ENCODE data around the gene TGFBI. TPM values are rescaled to one million over a fixed set of nuclear protein-coding genes. Genes with fewer than 3 reads are reported as not detected.
"Not testable (repeated sequence)": the region's sequence is repeated elsewhere in the genome, so short reads cannot be mapped to it uniquely, and the experiment has no call there.

TGFBI gene
- total RNA-seq, 1 donor from 2014 or later = 0.15 TPM

DNA sequence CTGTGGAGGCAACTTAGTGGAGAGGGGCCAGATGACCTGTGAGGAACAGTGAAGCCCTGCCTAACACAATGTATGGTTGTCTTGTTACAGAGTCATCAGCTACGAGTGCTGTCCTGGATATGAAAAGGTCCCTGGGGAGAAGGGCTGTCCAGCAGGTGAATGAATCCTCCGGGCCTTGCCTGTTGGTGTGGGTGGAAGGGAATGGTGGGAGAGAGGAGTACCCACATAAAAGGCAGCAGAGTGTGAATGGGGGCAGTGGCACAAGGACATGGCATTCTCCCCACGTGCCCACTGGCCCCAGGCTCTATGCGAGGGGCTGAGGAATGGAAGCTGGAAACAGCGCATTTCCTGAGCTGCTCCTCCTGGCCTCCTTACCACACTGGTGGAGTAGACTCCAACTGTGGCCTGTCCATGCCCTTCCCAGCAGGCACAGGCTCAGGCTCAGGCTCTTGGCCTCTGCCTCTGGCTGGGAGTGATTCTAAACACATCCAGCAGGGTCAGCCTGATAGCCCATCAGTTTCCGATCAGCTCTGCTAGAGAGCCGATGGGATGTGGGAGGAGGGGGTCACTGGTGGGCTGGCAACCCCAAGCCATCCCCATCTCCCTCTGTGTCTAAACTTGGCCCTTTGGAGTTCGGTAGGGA lies 15.3 kb downstream of the TGFBI start:
- intact Hi-C loops (cut with micrococcal nuclease) = no loop called here

DNA sequence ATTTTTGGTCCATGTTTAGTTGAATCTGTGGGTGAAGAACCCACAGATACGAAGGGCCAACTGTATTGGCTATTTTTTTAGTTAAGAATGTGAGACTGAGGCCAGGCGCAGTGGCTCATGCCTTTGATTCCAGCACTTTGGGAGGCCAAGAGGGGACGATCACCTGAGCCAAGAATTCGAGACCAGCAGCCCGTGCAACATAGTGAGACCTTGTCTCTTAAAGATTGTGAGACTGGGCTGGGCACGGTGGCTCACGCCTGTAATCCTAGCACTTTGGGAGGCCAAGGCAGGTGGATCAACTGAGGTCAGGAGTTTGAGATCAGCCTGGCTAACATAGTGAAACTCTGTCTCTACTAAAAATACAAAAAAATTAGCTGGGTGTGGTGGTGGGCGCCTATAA lies 16.2 kb downstream of the TGFBI start:
- intact Hi-C loops (cut with micrococcal nuclease) = not testable (repeated sequence)

DNA sequence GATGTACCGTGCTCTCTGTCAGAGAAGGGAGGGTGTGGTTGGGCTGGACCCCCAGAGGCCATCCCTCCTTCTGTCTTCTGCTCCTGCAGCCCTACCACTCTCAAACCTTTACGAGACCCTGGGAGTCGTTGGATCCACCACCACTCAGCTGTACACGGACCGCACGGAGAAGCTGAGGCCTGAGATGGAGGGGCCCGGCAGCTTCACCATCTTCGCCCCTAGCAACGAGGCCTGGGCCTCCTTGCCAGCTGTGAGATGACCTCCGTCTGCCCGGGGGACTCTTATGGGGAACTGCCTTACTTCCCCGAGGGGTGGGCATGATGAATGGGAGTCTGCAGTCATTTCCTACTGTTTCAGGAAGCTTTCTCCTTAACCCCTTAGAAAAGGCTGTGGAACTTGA lies 17.5 kb downstream of the TGFBI start:
- intact Hi-C loops (cut with micrococcal nuclease) = no loop called here

DNA sequence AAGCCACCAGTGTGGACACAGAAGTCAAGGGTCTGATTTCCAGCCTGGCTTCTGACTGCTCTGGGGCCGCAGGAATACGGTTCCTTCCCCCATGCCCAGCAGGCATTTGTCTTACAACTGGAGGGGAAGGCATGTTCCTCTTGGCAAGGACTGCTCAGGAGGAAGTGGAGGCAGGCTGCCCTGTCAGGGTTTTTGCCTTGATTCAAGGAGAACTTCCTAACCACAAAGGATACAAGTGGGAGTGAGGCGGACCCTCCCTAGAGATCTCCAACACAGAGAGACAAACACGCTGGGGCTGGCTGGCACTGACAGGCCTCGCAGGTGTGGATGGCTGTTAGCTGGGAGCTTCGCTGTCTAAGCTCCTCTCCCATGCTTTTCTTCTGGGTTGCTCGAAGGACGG lies 19.1 kb downstream of the TGFBI start:
- intact Hi-C loops (cut with micrococcal nuclease) = no loop called here

DNA sequence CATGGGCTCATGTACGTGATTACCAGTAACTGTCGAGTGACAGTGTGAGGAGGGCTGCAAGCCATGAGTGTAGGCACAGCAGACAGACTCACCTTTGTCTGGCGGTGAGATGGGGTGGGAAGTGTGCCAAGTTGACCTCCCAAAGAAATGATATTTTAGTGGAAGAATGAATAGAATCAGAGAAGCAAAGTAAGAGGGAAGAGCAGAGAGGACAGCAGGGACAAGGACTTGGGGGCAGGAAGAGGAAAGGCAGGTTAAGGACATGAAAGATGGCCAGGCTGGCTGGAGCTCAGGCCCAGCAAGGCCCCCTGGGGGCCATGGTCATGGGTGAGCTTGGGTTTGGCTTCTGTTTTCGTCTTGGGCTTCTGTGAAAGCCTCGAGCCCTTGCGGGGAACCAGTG lies 20.2 kb downstream of the TGFBI start:
- intact Hi-C loops (cut with micrococcal nuclease) = no loop called here

DNA sequence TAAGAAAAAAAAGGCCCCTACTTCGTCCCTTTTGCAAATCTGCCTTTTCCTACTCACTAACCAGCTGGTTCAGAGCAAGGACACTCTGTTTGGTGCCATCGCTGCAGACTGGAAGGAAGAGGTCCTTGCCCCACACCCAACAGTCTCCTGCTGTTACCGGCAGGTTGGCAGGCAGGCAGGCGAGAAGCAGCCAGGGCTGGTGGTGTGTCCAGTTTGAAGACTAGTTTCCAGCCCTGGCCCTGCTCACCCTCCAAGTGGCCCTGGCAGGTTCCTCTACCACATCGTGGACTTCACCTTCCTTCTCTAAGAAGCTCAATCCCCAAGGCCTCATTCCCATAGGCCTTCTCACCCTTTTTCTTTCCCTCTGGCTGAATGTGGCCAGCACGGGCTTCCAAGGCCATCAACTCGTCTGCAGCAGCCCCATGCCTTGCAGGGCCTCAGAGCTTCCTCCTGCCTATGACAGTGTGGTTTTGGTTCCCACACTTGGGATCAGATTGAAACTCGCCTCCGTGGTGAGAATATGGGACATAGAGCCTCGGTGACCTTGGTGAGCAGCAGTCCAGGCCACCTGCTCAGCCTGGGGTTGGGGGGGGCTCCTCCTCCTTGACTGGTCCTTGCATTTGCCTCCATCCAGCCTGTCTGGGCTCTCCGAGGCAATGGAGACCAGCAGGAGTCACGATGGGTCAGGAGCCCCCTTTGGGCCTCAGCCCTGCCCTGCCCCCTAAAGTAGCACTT lies 22.9 kb downstream of the TGFBI start:
- intact Hi-C loops (cut with micrococcal nuclease) = no loop called here

DNA sequence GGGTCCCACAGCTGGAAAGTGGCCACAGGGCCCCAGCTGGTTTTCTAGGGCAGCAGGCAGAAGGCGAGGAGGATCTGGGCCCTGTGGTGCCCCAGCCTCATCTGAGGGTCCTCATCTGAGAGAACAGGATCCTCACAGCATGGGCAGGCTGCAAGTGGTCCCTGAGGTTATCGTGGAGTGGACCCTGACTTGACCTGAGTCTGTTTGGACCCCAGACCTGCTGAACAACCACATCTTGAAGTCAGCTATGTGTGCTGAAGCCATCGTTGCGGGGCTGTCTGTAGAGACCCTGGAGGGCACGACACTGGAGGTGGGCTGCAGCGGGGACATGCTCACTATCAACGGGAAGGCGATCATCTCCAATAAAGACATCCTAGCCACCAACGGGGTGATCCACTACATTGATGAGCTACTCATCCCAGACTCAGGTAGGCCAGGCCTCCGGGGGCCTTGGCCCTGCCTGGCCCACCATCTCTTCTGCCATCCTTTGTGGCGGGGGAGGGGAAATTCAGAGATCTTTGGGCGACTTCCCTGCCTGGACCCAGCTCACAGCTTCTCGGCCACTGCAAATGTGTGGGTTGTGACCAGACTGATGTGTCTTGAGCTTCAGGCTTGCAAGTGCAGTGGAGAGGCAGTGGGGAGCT lies 24.0 kb downstream of the TGFBI start:
- intact Hi-C loops (cut with micrococcal nuclease) = no loop called here

DNA sequence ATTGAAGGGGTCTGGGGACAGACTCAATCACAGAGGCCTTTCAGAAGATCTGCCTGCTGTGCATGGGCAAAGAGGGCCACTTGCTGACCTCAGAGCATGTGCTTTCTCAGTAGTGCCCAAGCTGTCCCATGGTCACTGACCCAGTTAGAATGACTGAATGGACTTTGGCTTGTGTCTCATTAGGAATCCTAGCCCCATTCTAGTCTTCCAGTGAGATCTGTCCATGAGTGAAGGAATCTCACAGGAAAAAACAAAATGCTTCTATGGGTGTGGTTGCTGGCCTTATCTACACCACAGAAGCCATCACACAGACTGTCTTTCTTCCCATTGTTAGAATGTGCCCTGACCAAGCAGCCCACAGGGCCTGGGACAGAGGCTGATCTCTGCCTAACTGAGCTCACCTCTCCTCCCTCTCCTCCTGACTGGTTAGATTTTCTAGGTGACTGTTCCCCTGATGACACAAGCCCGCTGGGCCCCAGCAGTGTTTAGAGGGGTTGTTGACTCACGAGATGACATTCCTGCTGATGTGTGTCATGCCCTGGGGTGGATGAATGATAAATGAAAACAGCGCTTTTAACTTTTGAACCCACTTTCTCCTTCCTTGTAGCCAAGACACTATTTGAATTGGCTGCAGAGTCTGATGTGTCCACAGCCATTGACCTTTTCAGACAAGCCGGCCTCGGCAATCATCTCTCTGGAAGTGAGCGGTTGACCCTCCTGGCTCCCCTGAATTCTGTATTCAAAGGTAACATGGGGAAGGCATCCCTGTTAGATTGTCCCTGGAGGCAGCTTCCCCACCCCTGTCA lies 24.8 kb downstream of the TGFBI start:
- intact Hi-C loops (cut with micrococcal nuclease) = no loop called here

DNA sequence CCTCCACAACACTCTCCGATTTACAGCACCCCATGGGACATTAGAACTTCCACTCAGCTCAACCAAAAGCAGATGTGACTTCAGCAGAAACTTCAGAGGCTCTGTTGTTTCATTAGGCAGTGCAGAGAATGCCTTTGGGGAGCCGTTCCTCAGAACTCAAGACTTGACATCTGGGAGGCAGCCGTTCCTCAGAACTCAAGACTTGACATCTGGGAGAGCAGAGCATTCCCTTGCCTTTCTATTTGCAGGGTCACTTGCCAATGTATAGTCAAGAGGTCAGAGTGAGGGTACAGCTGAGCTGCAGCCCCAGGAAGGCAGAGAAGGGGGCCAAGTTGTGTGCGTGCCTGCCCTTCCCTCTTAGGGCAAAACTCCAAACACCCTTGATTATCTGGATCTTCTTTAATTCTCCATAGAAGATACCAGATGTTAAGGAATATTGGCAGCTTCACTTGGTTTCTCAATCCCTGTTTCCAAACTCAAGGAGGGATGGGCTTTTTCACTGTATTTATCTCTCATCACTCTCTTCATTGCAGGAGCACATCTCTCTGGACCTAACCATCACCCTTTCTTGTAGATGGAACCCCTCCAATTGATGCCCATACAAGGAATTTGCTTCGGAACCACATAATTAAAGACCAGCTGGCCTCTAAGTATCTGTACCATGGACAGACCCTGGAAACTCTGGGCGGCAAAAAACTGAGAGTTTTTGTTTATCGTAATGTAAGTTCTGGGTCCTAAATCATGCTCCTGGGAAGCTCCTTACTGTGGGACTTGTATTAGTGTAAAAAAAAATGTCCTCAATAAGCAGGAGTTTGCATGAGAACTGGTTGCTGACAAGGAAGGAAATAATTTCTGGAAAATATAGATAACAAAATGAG lies 25.6 kb downstream of the TGFBI start:
- intact Hi-C loops (cut with micrococcal nuclease) = no loop called here

DNA sequence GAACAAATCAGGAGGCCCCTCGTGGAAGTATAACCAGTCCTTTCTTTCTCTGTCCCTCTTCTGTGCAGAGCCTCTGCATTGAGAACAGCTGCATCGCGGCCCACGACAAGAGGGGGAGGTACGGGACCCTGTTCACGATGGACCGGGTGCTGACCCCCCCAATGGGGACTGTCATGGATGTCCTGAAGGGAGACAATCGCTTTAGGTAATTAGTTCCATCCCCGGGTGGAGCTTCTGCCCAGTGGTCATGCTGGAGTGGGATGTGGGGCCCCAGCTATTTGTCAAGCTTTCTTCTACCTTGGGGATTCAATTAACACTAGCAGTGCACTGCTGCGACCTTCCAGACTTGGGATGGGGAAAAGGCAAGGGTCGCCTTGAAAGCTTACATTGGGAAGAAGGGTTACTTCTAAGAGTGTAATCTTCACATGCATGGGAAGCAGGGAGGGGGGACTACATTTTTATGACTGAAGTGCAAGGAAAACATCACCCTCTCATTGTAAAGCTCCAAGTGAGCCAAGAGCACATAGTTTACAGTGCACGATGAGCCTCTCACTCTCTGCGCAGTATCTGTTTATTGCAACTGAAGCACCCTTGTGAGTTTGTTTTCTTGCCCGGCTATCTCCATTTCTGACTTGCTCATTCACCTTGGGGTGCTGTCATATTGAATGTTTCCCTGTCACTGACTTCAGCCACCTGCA lies 27.0 kb downstream of the TGFBI start:
- intact Hi-C loops (cut with micrococcal nuclease) = no loop called here

DNA sequence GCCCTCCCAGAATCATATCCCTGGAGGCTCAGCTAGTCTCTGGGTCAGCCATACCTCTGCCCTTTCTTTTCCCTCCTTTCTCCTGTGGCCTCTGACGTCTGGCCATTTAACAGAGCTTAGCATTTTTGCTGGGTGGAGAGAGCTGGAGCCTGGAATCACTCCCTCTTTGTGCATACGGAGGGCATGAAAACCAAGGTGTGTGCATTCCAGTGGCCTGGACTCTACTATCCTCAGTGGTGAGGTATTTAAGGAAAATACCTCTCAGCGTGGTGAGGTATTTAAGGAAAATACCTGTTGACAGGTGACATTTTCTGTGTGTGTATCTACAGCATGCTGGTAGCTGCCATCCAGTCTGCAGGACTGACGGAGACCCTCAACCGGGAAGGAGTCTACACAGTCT lies 27.5 kb downstream of the TGFBI start:
- intact Hi-C loops (cut with micrococcal nuclease) = no loop called here

DNA sequence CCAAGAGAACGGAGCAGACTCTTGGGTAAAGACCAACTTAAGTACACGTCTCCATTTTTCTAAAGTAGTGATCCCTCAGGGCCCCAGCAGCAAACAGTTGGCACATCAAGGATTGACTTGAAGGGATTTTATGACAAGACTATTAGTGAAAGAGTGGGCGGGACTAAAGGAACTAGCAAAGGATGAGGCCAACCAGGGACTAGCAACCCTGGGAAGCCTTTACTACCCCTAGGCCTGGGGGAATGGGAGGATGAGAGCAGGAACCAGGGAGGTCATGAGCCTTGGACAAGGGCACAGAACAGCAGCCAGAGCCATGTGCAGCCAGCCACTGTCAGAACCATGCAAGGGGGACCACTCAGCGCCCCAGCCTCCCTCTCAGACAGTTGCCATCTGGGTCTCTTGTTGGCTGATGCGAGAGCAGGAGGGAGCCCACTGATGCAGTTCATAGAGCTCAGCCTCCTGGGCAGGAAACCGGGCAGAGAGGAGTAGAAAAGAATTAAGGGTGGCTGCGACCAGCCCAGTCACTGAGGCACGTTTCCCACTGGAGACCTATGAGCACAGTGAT lies 28.1 kb downstream of the TGFBI start:
- intact Hi-C loops (cut with micrococcal nuclease) = no loop called here

DNA sequence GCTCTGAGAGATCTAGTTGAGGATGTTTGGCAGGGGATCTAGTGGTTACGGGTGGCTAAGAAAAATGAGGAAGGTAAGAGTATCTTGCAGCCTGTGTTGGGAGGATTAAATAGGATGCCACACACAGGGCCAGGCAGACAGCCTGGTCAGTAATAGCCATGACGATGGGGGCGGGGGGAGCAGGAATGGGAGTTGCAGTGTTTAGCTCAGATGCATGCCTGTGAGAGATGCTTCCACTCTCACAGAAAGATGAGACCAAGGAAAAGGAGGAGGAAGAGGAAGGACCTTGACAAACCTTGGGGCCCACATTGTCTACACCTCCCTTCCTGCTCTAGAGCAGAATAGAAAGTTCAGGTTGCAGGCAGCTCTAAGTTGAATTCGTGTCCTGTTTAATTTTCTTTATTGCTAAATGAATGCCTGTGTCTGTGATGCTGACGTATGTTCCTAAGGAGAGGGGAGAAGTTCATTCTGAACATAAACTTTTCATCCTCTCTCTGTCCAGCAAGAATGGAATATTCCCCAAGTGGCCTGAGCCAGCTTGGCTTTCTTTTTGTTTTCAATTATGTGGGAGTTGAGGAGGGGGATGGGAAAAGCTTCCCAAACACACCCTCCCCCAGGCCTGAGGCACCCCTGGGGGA lies 28.7 kb downstream of the TGFBI start:
- intact Hi-C loops (cut with micrococcal nuclease) = no loop called here

DNA sequence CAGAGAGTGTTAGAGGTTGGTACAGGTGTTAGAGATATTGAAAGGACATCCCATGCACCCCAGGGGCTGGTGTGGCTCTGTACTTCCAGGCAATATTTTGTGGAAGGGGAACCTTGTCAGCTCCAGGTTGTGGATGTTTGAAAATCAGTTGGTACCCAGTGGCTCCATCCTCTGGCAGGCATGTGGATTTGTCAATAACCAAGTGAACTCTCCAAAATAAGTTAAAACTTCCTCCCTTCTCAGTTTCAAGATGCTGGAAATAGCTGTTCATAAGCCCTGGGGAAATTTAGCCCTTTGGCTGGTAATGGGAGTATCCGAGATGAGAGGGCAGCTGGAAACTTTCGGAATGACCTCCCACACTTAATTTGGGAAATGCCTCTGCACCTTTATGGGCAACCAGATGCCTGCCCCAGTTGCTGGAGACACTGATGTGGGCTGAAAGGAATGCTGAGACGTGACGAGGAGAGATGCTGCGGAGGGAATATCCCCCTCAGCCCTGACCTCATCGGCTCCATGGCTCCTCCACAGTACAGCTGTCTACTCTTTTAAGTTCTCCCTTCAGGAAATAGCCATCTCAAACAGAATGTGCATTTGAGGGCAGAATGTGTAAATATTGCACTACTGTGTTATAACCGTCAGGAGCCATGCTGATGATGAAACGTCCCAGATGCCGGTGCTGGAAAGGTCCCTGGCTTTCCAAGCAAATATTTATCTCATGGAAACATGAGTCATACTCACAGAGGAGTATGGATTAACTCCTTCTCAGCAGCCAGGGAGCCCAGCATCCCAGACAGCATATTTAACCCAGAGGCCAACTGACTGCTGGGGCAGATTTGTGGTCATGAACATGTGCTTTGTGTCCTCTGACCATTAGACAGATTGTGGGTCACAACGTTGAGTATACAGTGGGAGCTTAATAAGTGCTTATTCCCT lies 29.5 kb downstream of the TGFBI start:
- intact Hi-C loops (cut with micrococcal nuclease) = no loop called here

DNA sequence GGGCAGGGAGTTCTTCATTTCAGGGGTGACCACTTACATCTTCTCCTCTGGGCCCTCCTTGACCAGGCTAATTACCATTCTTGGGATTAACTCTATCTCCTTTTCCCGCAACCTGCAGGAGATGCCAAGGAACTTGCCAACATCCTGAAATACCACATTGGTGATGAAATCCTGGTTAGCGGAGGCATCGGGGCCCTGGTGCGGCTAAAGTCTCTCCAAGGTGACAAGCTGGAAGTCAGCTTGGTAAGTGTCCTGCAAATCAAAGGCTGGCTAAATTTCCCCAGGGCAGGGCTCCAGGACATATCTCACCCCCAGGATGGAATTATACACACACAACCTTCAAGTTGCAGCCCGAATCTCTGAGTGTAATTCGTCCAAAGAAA lies 30.2 kb downstream of the TGFBI start:
- intact Hi-C loops (cut with micrococcal nuclease) = no loop called here

DNA sequence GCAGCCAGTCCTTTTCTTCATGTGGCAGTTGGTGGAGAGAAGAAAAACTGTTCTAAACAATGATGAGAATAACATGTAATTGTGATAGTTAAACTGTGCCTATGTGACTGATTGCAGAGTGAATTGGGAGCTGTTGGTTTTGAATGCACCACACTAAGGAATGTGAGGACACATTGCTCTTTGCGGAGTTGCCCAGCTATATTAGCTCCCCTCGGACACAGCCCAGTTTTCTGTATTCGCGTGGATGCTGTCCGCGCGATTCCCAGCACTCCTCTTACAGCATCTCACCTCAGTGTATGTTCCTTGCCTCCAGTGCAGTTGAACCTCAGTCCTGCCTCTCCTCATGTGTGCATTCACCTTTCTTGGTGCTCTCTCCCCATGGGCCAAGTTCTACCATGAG lies 32.2 kb downstream of the TGFBI start:
- intact Hi-C loops (cut with micrococcal nuclease) = no loop called here

DNA sequence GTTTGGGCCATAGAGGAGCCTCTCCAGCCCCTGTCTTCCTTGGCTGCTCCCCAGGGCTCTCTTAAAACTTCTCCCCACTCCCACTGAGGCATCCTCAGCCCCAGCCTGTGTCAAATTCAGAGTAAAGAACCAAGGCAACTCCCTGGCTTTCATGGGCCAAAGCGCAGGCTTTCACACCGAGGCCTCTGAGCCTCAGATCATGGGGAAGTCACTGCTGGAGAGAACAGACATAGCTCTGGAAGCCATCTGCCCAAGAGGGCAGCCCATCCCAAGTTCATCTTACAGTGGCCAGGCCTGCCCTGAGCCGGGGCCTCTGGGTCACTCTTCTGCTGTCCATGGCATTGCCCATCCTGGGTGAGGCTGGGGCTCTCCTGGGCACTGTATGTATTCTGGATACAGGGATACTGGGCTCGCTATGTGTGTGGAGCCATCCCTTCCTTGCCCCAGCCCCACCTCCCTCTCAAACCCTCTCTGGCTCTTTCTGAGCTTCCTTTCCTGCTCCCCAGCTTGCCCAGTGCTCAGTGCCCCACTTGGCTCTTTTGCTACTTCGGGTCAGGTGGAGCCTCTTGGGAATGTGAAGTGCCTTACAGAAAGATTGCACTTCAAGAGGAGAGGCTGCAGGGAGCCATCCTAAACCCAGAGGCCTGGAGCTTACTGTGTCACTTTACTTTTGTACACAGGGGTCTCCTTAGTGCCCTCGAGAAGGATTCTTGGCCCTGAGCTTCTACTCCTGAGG lies 33.0 kb downstream of the TGFBI start:
- intact Hi-C loops (cut with micrococcal nuclease) = loop anchor here (1.0 to 2.0 kb wide), 3 partner anchors 85 to 174 kb away; no protein-coding TSS in a partner anchor

Data from T-helper 1 cell treated with Interleukin-12 subunit alpha and Interleukin-12 subunit beta and Interleukin-4 antibody, amounts not matched to agents 30 ng/mL and 1 ng/mL, for 36 hours (primary cell).